Astrocyte (in vitro differentiated cells and primary cell): ENCODE measurements around the gene RUSC2.

Source experiments
- CTCF ChIP-seq: IDR thresholded peaks from 2 replicates; pipeline ENCODE4 v1.5.1; 2011; ENCODE audit warnings: low read depth, mild to moderate bottlenecking, inconsistent platforms, low read length, moderate library complexity; ENCODE audit not compliant: insufficient read depth
- EZH2 ChIP-seq: IDR thresholded peaks from 2 replicates; pipeline ENCODE4 v1.6.1; 2012; ENCODE audit warnings: mild to moderate bottlenecking, low read length, inconsistent platforms; ENCODE audit not compliant: insufficient read depth

- TF ChIP-seq CTCF (no peak), EZH2 (no peak)
These were observed 19.6 kb upstream of the RUSC2 start for GRCh38 chr9:35470340-35470739.
